Tibial artery (tissue), 4 donors: ENCODE results near the gene MX2.

Experiments
- DNase-seq, 2 donors: peaks; one replicate each; pipeline ENCODE4 v3.0.0-alpha.2; 2019
- H3K27ac ChIP-seq, 2 donors: fragments of 200-600 bp; sonication (generic) in 1 of 2; 1 replicate in 1 of 2; 2 replicates in 1 of 2; pipeline ENCODE4 v1.5.1; 2018 to 2019; ENCODE audit warnings: mild to moderate bottlenecking in 1 of 2
- H3K27me3 ChIP-seq, 2 donors: fragments of 200-600 bp; sonication (generic) in 1 of 2; one replicate each; pipeline versions ENCODE4 v1.5.1 to v1.6.0; 2016 to 2019
- H3K36me3 ChIP-seq, 3 donors: fragments of 200-600 bp; sonication (generic) in 2 of 3; one replicate each; pipeline ENCODE4 v1.5.1; 2016 to 2019; ENCODE audit warnings: mild to moderate bottlenecking in 2 of 3
- H3K4me1 ChIP-seq, 4 donors: fragments of 200-600 bp; sonication (generic) in 2 of 4; 1 replicate in 3 of 4; 2 replicates in 1 of 4; pipeline ENCODE4 v1.5.1; 2016 to 2019
- H3K4me3 ChIP-seq, 2 donors: fragments of 200-600 bp; sonication (generic) in 1 of 2; 1 replicate in 1 of 2; 2 replicates in 1 of 2; pipeline ENCODE4 v1.5.1; 2018 to 2019; ENCODE audit warnings: mild to moderate bottlenecking in 2 of 2
- H3K9me3 ChIP-seq, 3 donors: fragments of 200-600 bp; sonication (generic) in 1 of 3; one replicate each; pipeline ENCODE4 v1.5.1; 2016 to 2019
- CTCF ChIP-seq, 2 experiments: fragments of 200-600 bp in 1 of 2; fragments of 450-650 bp in 1 of 2; IDR thresholded peaks; one replicate each; pipeline ENCODE4 v1.5.1; 2017 to 2019; ENCODE audit warnings: antibody characterized with exemption in 2 of 2, mild to moderate bottlenecking in 1 of 2, moderate library complexity in 1 of 2
- intact Hi-C: fragments of 100-400 bp; cut with DNase I; formaldehyde crosslinking; loops from one replicate; pipeline ENCODE4 v1.15.0; 2023; ENCODE audit warnings: low total_unique reads

MX2 gene

GRCh38 chr21:41322496-41323382 is 39.1 kb upstream of the MX2 start:
- intact Hi-C loops = no loop called here
- no peak for TF ChIP-seq CTCF (IDR thresholded peaks at IDR 0.05)
- no peaks in the 10 kb centered on the region for H3K9me3 ChIP-seq
- H3K27ac ChIP-seq = no peak overlapping the region
- no peaks in the 10 kb centered on the region for H3K4me1 ChIP-seq
- DNase-seq = no peak
- H3K4me3 ChIP-seq = no peak overlapping the region
- no peaks in the 10 kb centered on the region for H3K36me3 ChIP-seq
- H3K27me3 ChIP-seq = peaks cover 0 to 8% of the 10 kb centered on the region in 2 donors

DNA sequence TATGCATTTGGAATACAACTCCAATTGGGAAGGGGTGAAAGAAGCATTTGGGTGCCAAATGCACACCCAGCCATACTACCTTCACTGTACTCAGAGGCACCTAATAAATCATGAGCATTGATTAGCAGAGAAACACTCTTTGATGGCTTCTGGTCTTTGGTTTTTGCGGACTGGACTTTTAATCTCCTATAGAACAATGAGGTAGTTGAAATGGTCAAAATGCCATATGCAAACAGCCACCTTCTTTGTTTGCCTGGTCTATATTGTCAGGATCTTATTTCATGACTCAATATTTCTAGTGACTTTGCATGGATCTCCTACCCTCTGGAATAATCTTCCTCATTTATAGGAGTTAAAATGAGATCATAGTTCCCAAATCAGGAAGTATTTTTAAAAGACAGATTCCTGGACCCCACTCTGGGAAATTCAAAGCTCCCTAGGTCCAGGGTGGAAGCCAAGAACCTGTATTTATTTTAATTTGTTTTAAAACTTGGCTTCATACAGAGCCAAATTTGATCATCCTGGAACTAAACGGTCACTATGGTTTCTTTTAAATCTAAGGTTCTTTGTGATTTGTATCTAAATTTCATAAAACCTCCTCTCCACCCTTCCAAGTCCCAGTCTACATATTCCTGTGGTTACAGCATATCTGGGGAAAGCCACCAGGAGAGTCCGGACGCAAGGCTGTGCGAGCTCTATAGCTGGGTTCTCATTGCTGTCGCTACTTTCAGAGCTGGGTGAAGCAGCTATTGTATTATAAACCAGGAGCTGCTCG is 36.5 kb upstream of the MX2 start:
- H3K4me3 ChIP-seq = no peak overlapping the region
- H3K4me1 ChIP-seq = no peaks in the 10 kb centered on the region
- intact Hi-C loops = no loop called here
- no peaks in the 10 kb centered on the region for H3K9me3 ChIP-seq
- no peak overlapping the region for H3K27ac ChIP-seq
- no peaks in the 10 kb centered on the region for H3K36me3 ChIP-seq
- TF ChIP-seq CTCF (IDR thresholded peaks at IDR 0.05) = no peak
- peaks cover 0 to 5% of the 10 kb centered on the region in 2 donors for H3K27me3 ChIP-seq
- no peak for DNase-seq

- no peak for DNase-seq
- peaks cover 0 to 2% of the 10 kb centered on the region in 2 donors for H3K27me3 ChIP-seq
- H3K36me3 ChIP-seq = no peaks in the 10 kb centered on the region
- intact Hi-C loops = no loop called here
- H3K4me3 ChIP-seq = no peak overlapping the region
- H3K27ac ChIP-seq = no peak overlapping the region
- no peaks in the 10 kb centered on the region for H3K4me1 ChIP-seq
- no peaks in the 10 kb centered on the region for H3K9me3 ChIP-seq
- no peak for TF ChIP-seq CTCF (IDR thresholded peaks at IDR 0.05)
Observed at GRCh38 chr21:41326414-41327080, 35.3 kb upstream of the MX2 start.

DNA sequence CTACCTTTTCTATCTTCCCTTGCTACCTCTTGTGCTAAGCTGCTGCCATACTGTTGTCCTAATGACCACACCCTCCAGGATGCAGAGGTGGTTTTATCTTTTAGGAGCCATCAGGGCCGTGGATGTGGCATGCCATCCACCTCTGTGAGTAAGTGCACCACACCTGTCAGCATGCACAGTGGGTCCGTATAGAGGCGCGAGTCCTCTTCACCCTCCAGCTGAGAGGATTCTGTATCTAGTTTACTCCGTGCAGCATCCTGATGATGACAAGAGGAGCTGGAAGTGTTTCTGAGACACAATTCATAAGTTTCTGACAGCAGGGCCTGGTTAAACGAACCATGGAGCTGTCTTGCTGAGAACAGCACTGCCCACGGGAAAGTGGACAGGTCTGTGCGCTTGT is 34.1 kb upstream of the MX2 start:
- Histone ChIP-seq H3K27ac (no peak overlapping the region), H3K36me3 (no peaks in the 10 kb centered on the region), H3K9me3 (no peaks in the 10 kb centered on the region), H3K4me1 (no peaks in the 10 kb centered on the region), H3K27me3 (peaks cover 0 to 2% of the 10 kb centered on the region in 2 donors), H3K4me3 (no peak overlapping the region)
- TF ChIP-seq CTCF (IDR thresholded peaks at IDR 0.05) = no peak
- intact Hi-C loops = no loop called here
- DNase-seq = no peak

DNA sequence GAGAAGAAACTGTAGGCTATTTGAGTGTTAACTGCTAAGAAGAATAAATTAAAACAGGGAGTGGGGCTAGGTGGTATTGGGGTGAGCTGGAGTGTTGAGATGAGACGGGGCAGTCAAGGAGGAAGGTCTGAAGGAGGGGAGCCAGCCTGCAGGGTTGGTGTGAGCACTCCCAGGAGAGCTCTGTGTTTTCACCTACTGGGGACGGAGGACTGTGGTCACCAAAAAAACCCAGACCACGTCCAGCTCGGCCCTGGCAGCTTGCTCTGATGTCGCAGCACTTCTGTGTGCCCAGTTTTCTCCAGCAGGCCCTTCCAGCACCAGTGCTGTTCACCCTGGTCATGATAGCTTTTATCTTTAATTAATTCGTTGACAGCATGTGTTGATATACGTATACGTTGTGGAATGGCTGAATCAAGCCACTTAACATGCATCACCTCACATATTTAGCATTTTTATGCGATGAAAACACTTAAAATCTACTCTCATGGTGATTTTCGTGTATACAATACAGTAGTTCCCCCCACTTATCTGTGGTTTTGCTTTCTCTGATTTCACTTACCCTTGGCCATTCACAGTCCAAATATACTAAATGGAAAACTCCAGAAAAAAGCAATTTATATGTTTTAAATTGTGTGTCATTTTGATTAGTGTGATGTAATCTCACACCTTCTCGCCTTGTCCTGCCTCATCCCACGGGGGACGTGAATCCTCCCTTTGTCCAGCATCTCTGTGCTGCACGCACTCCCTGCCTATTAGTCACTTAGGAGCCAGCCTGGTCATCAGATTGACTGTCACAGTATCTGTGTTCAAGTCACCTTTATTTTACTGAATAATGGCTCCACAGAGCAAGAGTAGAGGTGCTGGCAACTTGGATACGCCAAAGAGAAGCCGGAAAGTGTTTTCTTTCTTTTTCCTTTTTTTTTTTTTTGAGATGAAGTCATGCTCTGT is 32.9 kb upstream of the MX2 start:
- intact Hi-C loops = no loop called here
- no peaks in the 10 kb centered on the region for H3K4me1 ChIP-seq
- H3K27me3 ChIP-seq = no peaks in the 10 kb centered on the region
- TF ChIP-seq CTCF (IDR thresholded peaks at IDR 0.05) = no peak
- H3K27ac ChIP-seq = no peak overlapping the region
- DNase-seq = no peak
- no peak overlapping the region for H3K4me3 ChIP-seq
- peaks cover 0 to 7% (median 0%) of the 10 kb centered on the region in 3 donors for H3K9me3 ChIP-seq
- H3K36me3 ChIP-seq = no peaks in the 10 kb centered on the region
